Raji (cell line): Measurements from ENCODE around the gene AJM1.

Source experiments
- POLR2A ChIP-seq: IDR thresholded peaks from 2 replicates; pipeline ENCODE4 v1.6.1; 2011; ENCODE audit warnings: low read depth, low read length, control low read depth; ENCODE audit not compliant: insufficient read depth

Gene AJM1

GRCh38 chr9:136867480-136867879, 25.2 kb downstream of the AJM1 start:
- TF ChIP-seq POLR2A: no peak

GRCh38 chr9:136867917-136868316, 25.6 kb downstream of the AJM1 start:
- no peak for TF ChIP-seq POLR2A

GRCh38 chr9:136868644-136869043, 26.4 kb downstream of the AJM1 start:
- 0 out of 2 replicates have a peak, but pooled peaks have one; percentile 31 for TF ChIP-seq POLR2A

- TF ChIP-seq POLR2A: no peak
These were observed 32.9 kb downstream of the AJM1 start for GRCh38 chr9:136875155-136875554.

GRCh38 chr9:136876476-136876875, 34.2 kb downstream of the AJM1 start:
- TF ChIP-seq POLR2A: no peak

- no peak; the same call in 1 of the 2 replicates for TF ChIP-seq POLR2A
These were observed 38.4 kb downstream of the AJM1 start for GRCh38 chr9:136880651-136881050.

- TF ChIP-seq POLR2A: no peak
These were observed 39.4 kb downstream of the AJM1 start for GRCh38 chr9:136881691-136882108.

- peak; percentile 32 for TF ChIP-seq POLR2A
These were observed 40.0 kb downstream of the AJM1 start for GRCh38 chr9:136882109-136882946.

- TF ChIP-seq POLR2A: peak; percentile 96
These were observed 43.8 kb downstream of the AJM1 start, which contains the start of gene TRAF2 for GRCh38 chr9:136885950-136886578. Gene TRAF2 (plus strand): TSS chr9:136886516. CDS start chr9:136898741, 12,225 bp downstream.

GRCh38 chr9:136886610-136887597, 44.6 kb downstream of the AJM1 start:
- no peak for TF ChIP-seq POLR2A

GRCh38 chr9:136888454-136888853, 46.2 kb downstream of the AJM1 start:
- 0 out of 2 replicates have a peak, but pooled peaks have one; percentile 8 for TF ChIP-seq POLR2A

GRCh38 chr9:136889858-136890257, 47.6 kb downstream of the AJM1 start:
- no peak for TF ChIP-seq POLR2A

GRCh38 chr9:136890661-136891060, 48.4 kb downstream of the AJM1 start:
- TF ChIP-seq POLR2A: no peak
